SIG-M5 (cell line): ENCODE results near the gene PBOV1.
"Not testable (repeated sequence)": the region's sequence is repeated elsewhere in the genome, so short reads cannot be mapped to it uniquely, and the experiment has no call there.

Experiments used
- DNase-seq: peaks from one replicate; lab custom pipeline; 2025; lab: John Stamatoyannopoulos, UW

Gene PBOV1

GRCh38 chr6:138238368-138238767, 20.1 kb upstream of the PBOV1 start:
- DNase-seq = no peak

GRCh38 chr6:138237463-138237862, 19.2 kb upstream of the PBOV1 start:
- DNase-seq = no peak

GRCh38 chr6:138235693-138236092, 17.4 kb upstream of the PBOV1 start:
- no peak for DNase-seq

GRCh38 chr6:138235205-138235604, 16.9 kb upstream of the PBOV1 start:
- DNase-seq = no peak

- no peak for DNase-seq
These were observed 16.1 kb upstream of the PBOV1 start for GRCh38 chr6:138234363-138234762.

- DNase-seq = no peak
These were observed 13.1 kb upstream of the PBOV1 start for GRCh38 chr6:138231381-138231886.

GRCh38 chr6:138230759-138231380, 12.6 kb upstream of the PBOV1 start:
- no peak for DNase-seq

GRCh38 chr6:138230221-138230620, 11.9 kb upstream of the PBOV1 start:
- DNase-seq = no peak

GRCh38 chr6:138229663-138230179, 11.4 kb upstream of the PBOV1 start:
- DNase-seq = no peak

- DNase-seq = no peak
These were observed 10.8 kb upstream of the PBOV1 start for GRCh38 chr6:138229072-138229471.

- no peak for DNase-seq
These were observed 9.1 kb upstream of the PBOV1 start for GRCh38 chr6:138227316-138227781.

GRCh38 chr6:138226700-138227315, 8.5 kb upstream of the PBOV1 start:
- DNase-seq = no peak

GRCh38 chr6:138225953-138226352, 7.7 kb upstream of the PBOV1 start:
- DNase-seq = no peak

- no peak for DNase-seq
These were observed 4.7 kb upstream of the PBOV1 start for GRCh38 chr6:138222901-138223546.

- no peak for DNase-seq
These were observed 1.6 kb upstream of the PBOV1 start for GRCh38 chr6:138219901-138220300.

- DNase-seq = no peak
These were observed 1.1 kb upstream of the PBOV1 start for GRCh38 chr6:138219398-138219797.

- DNase-seq = no peak
These were observed 3.1 kb downstream of the PBOV1 start for GRCh38 chr6:138215093-138215782.

GRCh38 chr6:138212530-138212929, 5.8 kb downstream of the PBOV1 start:
- not testable (repeated sequence) for DNase-seq

- DNase-seq = no peak
These were observed 6.7 kb downstream of the PBOV1 start for GRCh38 chr6:138211601-138212000.

GRCh38 chr6:138211048-138211581, 7.2 kb downstream of the PBOV1 start:
- DNase-seq = no peak

- DNase-seq = no peak
These were observed 11.4 kb downstream of the PBOV1 start for GRCh38 chr6:138206862-138207261.
